HepG2 (cell line): ENCODE results near the gene SDK2. TPM values are rescaled to one million over a fixed set of nuclear protein-coding genes. Genes with fewer than 3 reads are reported as not detected.

Experiments used
- ATAC-seq: fragments of 200-7000 bp; cut with Tn5 transposase; 3 replicates; pipeline ENCODE4 v1.9.1; 2020; ENCODE audit warnings: mild to moderate bottlenecking, moderate library complexity
- BruUV-seq: library from RNA; stranded (reverse); fragments of 400-500 nt; replicated peaks from 2 replicates; lab custom pipeline; 2021; lab: Mats Ljungman, UMichigan
- CTCF ChIA-PET: fragments of 300-600 bp; formaldehyde crosslinking; extraction: SDS; loops from one replicate; lab custom pipeline; 2021; ENCODE audit warnings: low total read pairs, inconsistent platforms, low intra/inter-chr PET ratio; lab: Yijun Ruan, JAX
- POLR2A ChIA-PET: fragments of 350-600 bp; sonication (Branson Sonifier 250); formaldehyde crosslinking; loops from one replicate; lab custom pipeline; 2020; ENCODE audit warnings: antibody characterized with exemption, inconsistent platforms; lab: Yijun Ruan, JAX
- DNase-seq: peaks from one replicate; pipeline ENCODE4 v3.0.0-alpha.2; 2015; ENCODE audit warnings: low spot score
- FAIRE-seq: peaks from 3 replicates; lab custom pipeline; 2011; peaks lifted over from hg19 to GRCh38; lab: Jason Lieb, UNC
- H2AFZ ChIP-seq: one replicate; pipeline ENCODE4 v1.6.1; 2011; ENCODE audit warnings: low read length, inconsistent platforms
- H3K27ac ChIP-seq: fragments of 300-600 bp; 3 replicates; pipeline ENCODE4 v1.8.0; 2011; ENCODE audit warnings: mixed run types, mild to moderate bottlenecking, mixed read lengths, low read length, inconsistent platforms; ENCODE audit not compliant: insufficient read depth; ENCODE audit errors: extremely low read length
- H3K27me3 ChIP-seq, 2 experiments: fragments of 200-600 bp in 1 of 2; 2 replicates in 1 of 2; 3 replicates in 1 of 2; pipeline versions ENCODE4 v1.6.0 to v1.8.0; 2011; ENCODE audit warnings: low read length in 2 of 2, mild to moderate bottlenecking in 2 of 2, moderate library complexity in 2 of 2, inconsistent platforms in 1 of 2; ENCODE audit not compliant: insufficient read depth in 2 of 2, control insufficient read depth in 1 of 2
- H3K36me3 ChIP-seq, 2 experiments: fragments of 200-600 bp in 1 of 2; replicated peaks in 1 of 2; 2 replicates in 1 of 2; 3 replicates in 1 of 2; pipeline versions ENCODE4 v1.5.1 to v1.8.0; 2011; ENCODE audit warnings: low read length in 2 of 2, inconsistent platforms in 1 of 2; ENCODE audit not compliant: insufficient read depth in 2 of 2, control insufficient read depth in 1 of 2
- H3K4me1 ChIP-seq: 2 replicates; pipeline ENCODE4 v1.5.1; 2012; ENCODE audit warnings: low read length, inconsistent platforms; ENCODE audit not compliant: insufficient read depth
- H3K4me2 ChIP-seq: 2 replicates; pipeline ENCODE4 v1.6.0; 2011; ENCODE audit warnings: low read depth, low read length, inconsistent platforms
- H3K4me3 ChIP-seq, 3 experiments: fragments of 200-600 bp in 1 of 3; sonication (generic), shearing (Covaris generic) in 1 of 3; replicated peaks in 1 of 3; 2 replicates each; pipeline ENCODE4 v1.5.1; 2011 to 2016; ENCODE audit warnings: low read length in 3 of 3, inconsistent platforms in 2 of 3, low read depth in 2 of 3, mild to moderate bottlenecking in 2 of 3, control low read depth in 1 of 3, mixed read lengths in 1 of 3; ENCODE audit not compliant: insufficient read depth in 1 of 3
- H3K79me2 ChIP-seq: one replicate; pipeline ENCODE4 v1.6.1; 2011; ENCODE audit warnings: low read length, inconsistent platforms; ENCODE audit not compliant: insufficient read depth
- H3K9ac ChIP-seq: 2 replicates; pipeline ENCODE4 v1.6.0; 2011; ENCODE audit warnings: mild to moderate bottlenecking, low read depth, low read length, inconsistent platforms; ENCODE audit not compliant: insufficient read depth
- H3K9me3 ChIP-seq: 2 replicates; pipeline ENCODE4 v1.5.1; 2012; ENCODE audit warnings: mild to moderate bottlenecking, low read length
- H4K20me1 ChIP-seq: 2 replicates; pipeline ENCODE4 v1.6.0; 2011; ENCODE audit warnings: inconsistent platforms, mild to moderate bottlenecking, low read length, moderate library complexity; ENCODE audit not compliant: insufficient read depth
- BRF2 ChIP-seq: sonication (generic); formaldehyde crosslinking; IDR thresholded peaks from 2 replicates; pipeline ENCODE4 v1.8.1; 2022; ENCODE audit warnings: mild to moderate bottlenecking, missing genetic modification reagents
- FOXK1 ChIP-seq: sonication (generic); formaldehyde crosslinking; IDR thresholded peaks from 2 replicates; pipeline ENCODE4 v1.4.0; 2020; ENCODE audit warnings: low read depth, missing genetic modification reagents, borderline replicate concordance
- KAT8 ChIP-seq: IDR thresholded peaks from 2 replicates; pipeline ENCODE4 v1.6.1; 2016; ENCODE audit warnings: missing genetic modification reagents, missing compliant biosample characterization
- KLF15 ChIP-seq: sonication (generic); formaldehyde crosslinking; IDR thresholded peaks from 2 replicates; pipeline ENCODE4 v1.8.1; 2023; ENCODE audit warnings: borderline replicate concordance, mild to moderate bottlenecking, inconsistent platforms, missing genetic modification reagents, mixed read lengths
- MAFF ChIP-seq: IDR thresholded peaks from 2 replicates; pipeline ENCODE4 v1.6.1; 2011; ENCODE audit warnings: low read depth, low read length, improper control_type of control experiment
- MATR3 ChIP-seq: sonication (generic); formaldehyde crosslinking; IDR thresholded peaks from 2 replicates; pipeline ENCODE4 v1.4.0; 2020; ENCODE audit warnings: missing genetic modification reagents
- PRDM15 ChIP-seq: sonication (generic); formaldehyde crosslinking; IDR thresholded peaks from 2 replicates; pipeline ENCODE4 v1.4.0; 2020; ENCODE audit warnings: missing genetic modification reagents
- TAF15 ChIP-seq: fragments of 200-400 bp; formaldehyde crosslinking; IDR thresholded peaks from one replicate; pipeline ENCODE4 v1.6.1; 2018; ENCODE audit warnings: mild to moderate bottlenecking, low read depth, low read length; ENCODE audit not compliant: poor library complexity, severe bottlenecking
- TCF12 ChIP-seq, 2 experiments: fragments of 450-650 bp in 1 of 2; sonication (generic) in 1 of 2; formaldehyde crosslinking in 1 of 2; IDR thresholded peaks; 2 replicates each; pipeline versions ENCODE4 v1.6.1 to v1.8.0; 2017 to 2022; ENCODE audit warnings: antibody characterized with exemption in 1 of 2, mild to moderate bottlenecking in 1 of 2, missing genetic modification reagents in 1 of 2, moderate library complexity in 1 of 2
- ZBTB43 ChIP-seq: sonication (generic); formaldehyde crosslinking; conservative IDR thresholded peaks from 2 replicates; pipeline ENCODE4 v1.4.0; 2020; ENCODE audit warnings: missing genetic modification reagents
- ZC3H4 ChIP-seq: sonication (generic); formaldehyde crosslinking; IDR thresholded peaks from 2 replicates; pipeline ENCODE4 v1.4.0; 2020; ENCODE audit warnings: missing genetic modification reagents, borderline replicate concordance
- ZFP41 ChIP-seq: sonication (generic); formaldehyde crosslinking; IDR thresholded peaks from 2 replicates; pipeline ENCODE4 v1.4.0; 2020; ENCODE audit warnings: mild to moderate bottlenecking, missing genetic modification reagents, borderline replicate concordance
- ZFY ChIP-seq: sonication (generic); formaldehyde crosslinking; IDR thresholded peaks from 2 replicates; pipeline ENCODE4 v1.4.0; 2020; ENCODE audit warnings: missing genetic modification reagents
- ZNF138 ChIP-seq: sonication (generic); formaldehyde crosslinking; IDR thresholded peaks from 2 replicates; pipeline ENCODE4 v1.5.0; 2020; ENCODE audit warnings: mild to moderate bottlenecking, low read depth, missing genetic modification reagents
- ZNF207 ChIP-seq: fragments of 450-650 bp; IDR thresholded peaks from 2 replicates; pipeline ENCODE4 v1.6.1; 2016; ENCODE audit warnings: antibody characterized with exemption, borderline replicate concordance
- ZNF333 ChIP-seq: sonication (generic); formaldehyde crosslinking; IDR thresholded peaks from 2 replicates; pipeline ENCODE4 v1.4.0; 2020; ENCODE audit warnings: mild to moderate bottlenecking, missing genetic modification reagents, borderline replicate concordance
- ZNF431 ChIP-seq: sonication (generic); formaldehyde crosslinking; IDR thresholded peaks from 2 replicates; pipeline ENCODE4 v1.9.0; 2022; ENCODE audit warnings: missing genetic modification reagents, low read depth, mild to moderate bottlenecking, borderline replicate concordance
- ZNF589 ChIP-seq: sonication (generic); formaldehyde crosslinking; conservative IDR thresholded peaks from 2 replicates; pipeline ENCODE4 v1.8.0; 2022; ENCODE audit warnings: mild to moderate bottlenecking, moderate library complexity, missing genetic modification reagents
- ZNF644 ChIP-seq: IDR thresholded peaks from 2 replicates; pipeline ENCODE4 v1.6.1; 2016; ENCODE audit warnings: low read depth
- WGBS: methylation state at CpG from one replicate; pipeline ENCODE4 v1.1.6; 2017; ENCODE audit warnings: low lambda C conversion rate; 5-methylcytosine and 5-hydroxymethylcytosine counted together
- in situ Hi-C: cut with HindIII; loops from 2 replicates; pipeline ENCODE4 v1.10.0; 2017; ENCODE audit warnings: low pct_unique_long_range_greater_than_20kb; ENCODE audit not compliant: extremely low pct_ligation_motif_present
- intact Hi-C: fragments of 100-400 bp; cut with micrococcal nuclease; formaldehyde crosslinking; loops from one replicate; pipeline ENCODE4 v1.10.0; 2022; ENCODE audit not compliant: unreplicated experiment
- polyA plus RNA-seq, 8 experiments: library from polyadenylated mRNA; depleted of rRNA in 3 of 8; stranded (reverse) in 7 of 8; unstranded in 1 of 8; fragments of >200 nt; fragmentation: Illumina TruSeq in 4 of 8; extraction: Trizol in 4 of 8; gene quantifications; 2 replicates each; pipeline versions ENCODE4 v1.2.1 to v1.2.3, GENCODE V29; 2011 to 2016; ENCODE audit warnings: low read depth in 4 of 8, missing spikeins in 1 of 8, mixed read lengths in 1 of 8; ENCODE audit not compliant: insufficient read depth in 1 of 8
- total RNA-seq, 5 experiments: library from RNA; depleted of rRNA; stranded (reverse); fragments of >200 nt; fragmentation: Illumina TruSeq; extraction: Trizol; gene quantifications; 2 replicates each; pipeline ENCODE4 v1.2.3, GENCODE V29; 2016; ENCODE audit warnings: low read depth in 1 of 5

SDK2 gene
- total and polyA plus RNA-seq, 2 of the 13 experiments (the other 11 are each of a cell fraction or from before 2014, with no cell fraction given) = not detected

- TF ChIP-seq PRDM15 (no peak), MAFF (no peak)
These were observed 35.2 kb downstream of the SDK2 start (continued) for GRCh38 chr17:73609060-73609459.

GRCh38 chr17:73605444-73605843, 38.8 kb downstream of the SDK2 start:
- Histone ChIP-seq H3K27ac (no peak overlapping the region), H3K9me3 (no peaks in the 10 kb centered on the region), H3K4me1 (no peaks in the 10 kb centered on the region), H3K4me3 (no peak overlapping the region), H3K36me3 (no peaks in the 10 kb centered on the region), H3K9ac (no peak overlapping the region), H3K4me2 (no peak overlapping the region), H4K20me1 (no peaks in the 10 kb centered on the region), H3K79me2 (no peaks in the 10 kb centered on the region), H2AFZ (no peak overlapping the region), H3K27me3 (peaks cover 4 to 71% of the 10 kb centered on the region in 2 experiments; a peak in 4 of 5 replicates)
- ChIA-PET CTCF (no interaction called here), POLR2A (no interaction called here)
- WGBS = 35% methylated on average over 8 of the region's 8 CpGs
- no peak for DNase-seq
- no peak for FAIRE-seq
- in situ Hi-C loops (no loop called here), intact Hi-C loops (no loop called here)
- no TSS peak for BruUV-seq
- no peak for ATAC-seq
- TF ChIP-seq ZBTB43 (CRISPR knock-in tag) = no peak
- TF ChIP-seq MATR3 (CRISPR knock-in tag) = no peak
- no peak for TF ChIP-seq KAT8 (CRISPR knock-in tag)
- no peak for TF ChIP-seq ZC3H4
- TF ChIP-seq ZFP41 (CRISPR knock-in tag) = no peak
- TF ChIP-seq ZFY (CRISPR knock-in tag) = no peak
- TF ChIP-seq BRF2 (CRISPR knock-in tag) = no peak
- no peak for TF ChIP-seq ZNF138 (CRISPR knock-in tag)
- no peak for TF ChIP-seq ZNF431 (CRISPR knock-in tag)
- no peak for TF ChIP-seq ZNF589
- no peak for TF ChIP-seq ZNF207
- TF ChIP-seq ZNF644 (CRISPR knock-in tag) = no peak
- no peak for TF ChIP-seq KLF15
- no peak for TF ChIP-seq TAF15
- no peak for TF ChIP-seq ZNF333 (CRISPR knock-in tag)
- TF ChIP-seq FOXK1 (CRISPR knock-in tag) = no peak
- no peak for TF ChIP-seq TCF12 (IDR thresholded peaks at IDR 0.05)
- TF ChIP-seq TCF12 (CRISPR knock-in tag; IDR thresholded peaks at IDR 0.05) = no peak
